Fibroblast of peridontal ligament (primary cell): ENCODE data around the gene TMEM43.

Experiments used
- DNase-seq: peaks from one replicate; pipeline ENCODE4 v3.0.0-alpha.2; 2010; ENCODE audit errors: extremely low read depth

TMEM43 gene

GRCh38 chr3:14122301-14122700, 2.6 kb upstream of the TMEM43 start:
- DNase-seq, result no peak

GRCh38 chr3:14123308-14124222, 1.3 kb upstream of the TMEM43 start:
- DNase-seq, result no peak

GRCh38 chr3:14124223-14124614, 633 bp upstream of the TMEM43 start:
- peak; percentile 27 for DNase-seq

- DNase-seq, result peak; percentile 94
Measured at GRCh38 chr3:14125193-14126016, 553 bp downstream of the TMEM43 start.

GRCh38 chr3:14126017-14126886, 1.4 kb downstream of the TMEM43 start:
- DNase-seq, result no peak

GRCh38 chr3:14126887-14127505, 2.1 kb downstream of the TMEM43 start:
- DNase-seq, result no peak

- DNase-seq, result no peak
Measured at GRCh38 chr3:14127516-14128161, 2.8 kb downstream of the TMEM43 start.

- DNase-seq, result no peak
Measured at GRCh38 chr3:14128724-14129123, 3.9 kb downstream of the TMEM43 start.

- DNase-seq, result no peak
Measured at GRCh38 chr3:14129296-14129695, 4.4 kb downstream of the TMEM43 start.

GRCh38 chr3:14130230-14130629, 5.4 kb downstream of the TMEM43 start:
- no peak for DNase-seq

- no peak for DNase-seq
Measured at GRCh38 chr3:14130707-14131106, 5.9 kb downstream of the TMEM43 start.

- no peak for DNase-seq
Measured at GRCh38 chr3:14131134-14131533, 6.3 kb downstream of the TMEM43 start.

GRCh38 chr3:14132120-14132519, 7.3 kb downstream of the TMEM43 start:
- DNase-seq, result no peak

GRCh38 chr3:14132689-14133088, 7.8 kb downstream of the TMEM43 start:
- DNase-seq, result no peak

- no peak for DNase-seq
Measured at GRCh38 chr3:14133188-14133800, 8.4 kb downstream of the TMEM43 start.

GRCh38 chr3:14133876-14134275, 9.0 kb downstream of the TMEM43 start:
- no peak for DNase-seq

GRCh38 chr3:14134291-14134690, 9.4 kb downstream of the TMEM43 start:
- DNase-seq, result no peak

GRCh38 chr3:14135581-14135980, 10.7 kb downstream of the TMEM43 start:
- no peak for DNase-seq

GRCh38 chr3:14137004-14137403, 12.2 kb downstream of the TMEM43 start:
- DNase-seq, result no peak

GRCh38 chr3:14137445-14137844, 12.6 kb downstream of the TMEM43 start:
- no peak for DNase-seq
